H9 (cell line): ENCODE measurements around the gene SRSF11. TPM values are rescaled to one million over a fixed set of nuclear protein-coding genes. Genes with fewer than 3 reads are reported as not detected.

Experiments used
- DNase-seq: peaks from one replicate; pipeline ENCODE4 v3.0.0-alpha.2; 2017
- H2AFZ ChIP-seq: one replicate; pipeline ENCODE4 v1.6.1; 2013; ENCODE audit warnings: mild to moderate bottlenecking, low read length, control low read depth, moderate library complexity
- H2AK5ac ChIP-seq: 2 replicates; pipeline ENCODE4 v1.6.1; 2013; ENCODE audit warnings: low read length, control low read depth, mixed read lengths; ENCODE audit not compliant: insufficient read length
- H2BK120ac ChIP-seq: one replicate; pipeline ENCODE4 v1.6.1; 2013; ENCODE audit warnings: low read depth, mild to moderate bottlenecking, low read length, control low read depth, inconsistent platforms; ENCODE audit not compliant: poor library complexity, severe bottlenecking
- H2BK12ac ChIP-seq: 2 replicates; pipeline ENCODE4 v1.6.1; 2013; ENCODE audit warnings: low read length, control low read depth, mixed read lengths, low read depth; ENCODE audit not compliant: insufficient read length
- H2BK15ac ChIP-seq: 2 replicates; pipeline ENCODE4 v1.6.1; 2013; ENCODE audit warnings: low read depth, low read length, control low read depth
- H2BK20ac ChIP-seq: one replicate; pipeline ENCODE4 v1.6.1; 2013; ENCODE audit warnings: low read depth, mild to moderate bottlenecking, low read length, control low read depth, inconsistent platforms; ENCODE audit not compliant: poor library complexity, severe bottlenecking
- H2BK5ac ChIP-seq: 2 replicates; pipeline ENCODE4 v1.6.1; 2013; ENCODE audit warnings: low read length, control low read depth, mixed read lengths; ENCODE audit not compliant: insufficient read length
- H3K14ac ChIP-seq: 2 replicates; pipeline ENCODE4 v1.6.1; 2013; ENCODE audit warnings: low read length, control low read depth; ENCODE audit not compliant: insufficient read depth
- H3K18ac ChIP-seq: 2 replicates; pipeline ENCODE4 v1.6.1; 2013; ENCODE audit warnings: low read depth, mild to moderate bottlenecking, mixed read lengths, low read length, control low read depth; ENCODE audit not compliant: insufficient read length
- H3K23ac ChIP-seq: 2 replicates; pipeline ENCODE4 v1.6.1; 2013; ENCODE audit warnings: low read length, control low read depth, mixed read lengths, low read depth; ENCODE audit not compliant: insufficient read length
- H3K23me2 ChIP-seq: 2 replicates; pipeline ENCODE4 v1.6.1; 2013; ENCODE audit warnings: low read depth, mild to moderate bottlenecking, mixed read lengths, low read length, control low read depth; ENCODE audit not compliant: insufficient read length, poor library complexity, severe bottlenecking
- H3K27ac ChIP-seq: 2 replicates; pipeline ENCODE4 v1.5.1; 2013; ENCODE audit warnings: low read length, control low read depth, mixed read lengths, low read depth; ENCODE audit not compliant: insufficient read length
- H3K27me3 ChIP-seq: 2 replicates; pipeline ENCODE4 v1.6.1; 2013; ENCODE audit warnings: low read length, control low read depth, inconsistent platforms; ENCODE audit not compliant: insufficient read depth
- H3K4ac ChIP-seq: 2 replicates; pipeline ENCODE4 v1.6.1; 2013; ENCODE audit warnings: low read depth, mild to moderate bottlenecking, control low read depth, inconsistent platforms, low read length, moderate library complexity
- H3K4me1 ChIP-seq: 2 replicates; pipeline ENCODE4 v1.6.1; 2013; ENCODE audit warnings: low read length, control low read depth, inconsistent platforms; ENCODE audit not compliant: insufficient read depth
- H3K4me2 ChIP-seq: 2 replicates; pipeline ENCODE4 v1.6.1; 2013; ENCODE audit warnings: low read length, control low read depth, mixed read lengths; ENCODE audit not compliant: insufficient read length, insufficient read depth
- H3K56ac ChIP-seq: 2 replicates; pipeline ENCODE4 v1.6.1; 2013; ENCODE audit warnings: low read depth, mild to moderate bottlenecking, mixed read lengths, low read length, control low read depth; ENCODE audit not compliant: insufficient read length
- H3K79me1 ChIP-seq: 2 replicates; pipeline ENCODE4 v1.6.1; 2013; ENCODE audit warnings: low read depth, mild to moderate bottlenecking, moderate library complexity, low read length, control low read depth, inconsistent platforms; ENCODE audit not compliant: insufficient read depth, poor library complexity, severe bottlenecking
- H3K79me2 ChIP-seq: 2 replicates; pipeline ENCODE4 v1.6.1; 2013; ENCODE audit warnings: low read length, control low read depth, inconsistent platforms; ENCODE audit not compliant: insufficient read depth
- H3K9ac ChIP-seq: 2 replicates; pipeline ENCODE4 v1.6.1; 2013; ENCODE audit warnings: low read length, control low read depth, mixed read lengths; ENCODE audit not compliant: insufficient read length; ENCODE audit errors: extremely low read depth
- H3K9me3 ChIP-seq: one replicate; pipeline ENCODE4 v1.6.1; 2013; ENCODE audit warnings: low read depth, low read length, inconsistent platforms; ENCODE audit not compliant: control insufficient read depth
- H3T11ph ChIP-seq: one replicate; pipeline ENCODE4 v1.6.1; 2013; ENCODE audit warnings: mild to moderate bottlenecking, low read length, control low read depth, inconsistent platforms
- H4K20me1 ChIP-seq: one replicate; pipeline ENCODE4 v1.6.1; 2013; ENCODE audit not compliant: control insufficient read depth, insufficient read length, insufficient read depth
- H4K5ac ChIP-seq: 2 replicates; pipeline ENCODE4 v1.6.1; 2013; ENCODE audit warnings: low read depth, mild to moderate bottlenecking, mixed read lengths, low read length, control low read depth; ENCODE audit not compliant: insufficient read length
- H4K8ac ChIP-seq: replicated peaks from 2 replicates; pipeline ENCODE4 v1.6.1; 2013; ENCODE audit warnings: low read length, control low read depth, mixed read lengths, low read depth; ENCODE audit not compliant: insufficient read length
- H4K91ac ChIP-seq: 2 replicates; pipeline ENCODE4 v1.6.1; 2013; ENCODE audit warnings: low read depth, mild to moderate bottlenecking, moderate library complexity, mixed read lengths, low read length, control low read depth; ENCODE audit not compliant: insufficient read length
- H3K27ac Mint-ChIP-seq, 3 experiments: 2 replicates in 2 of 3; 3 replicates in 1 of 3; pipeline ENCODE4 v1.8.0; 2020 to 2021; ENCODE audit warnings: mixed read lengths in 3 of 3, mild to moderate bottlenecking in 1 of 3, moderate library complexity in 1 of 3
- H3K27me3 Mint-ChIP-seq: 2 replicates; pipeline ENCODE4 v1.8.0; 2021; ENCODE audit warnings: low read depth, mild to moderate bottlenecking, moderate library complexity, mixed read lengths
- H3K36me3 Mint-ChIP-seq, 3 experiments: 2 replicates in 2 of 3; 3 replicates in 1 of 3; pipeline ENCODE4 v1.8.0; 2020 to 2021; ENCODE audit warnings: low read depth in 3 of 3, mixed read lengths in 3 of 3; ENCODE audit not compliant: insufficient read depth in 1 of 3
- H3K4me1 Mint-ChIP-seq, 2 experiments: 2 replicates each; pipeline ENCODE4 v1.8.0; 2020; ENCODE audit warnings: mixed read lengths in 2 of 2
- H3K4me3 Mint-ChIP-seq, 2 experiments: 2 replicates in 1 of 2; 3 replicates in 1 of 2; pipeline ENCODE4 v1.8.0; 2020 to 2021; ENCODE audit warnings: mild to moderate bottlenecking in 2 of 2, mixed read lengths in 2 of 2, moderate library complexity in 1 of 2
- H3K9me3 Mint-ChIP-seq, 2 experiments: 2 replicates in 1 of 2; 3 replicates in 1 of 2; pipeline ENCODE4 v1.8.0; 2020; ENCODE audit warnings: mild to moderate bottlenecking in 2 of 2, mixed read lengths in 2 of 2, moderate library complexity in 1 of 2
- CTCF ChIP-seq: fragments of 200-600 bp; sonication (generic); conservative IDR thresholded peaks from 3 replicates; pipeline ENCODE4 v1.8.0; 2021; ENCODE audit warnings: antibody characterized with exemption, mild to moderate bottlenecking
- total RNA-seq: library from RNA; stranded (reverse); gene quantifications from 2 replicates; pipeline ENCODE4 v1.2.1, GENCODE V29; 2021

Gene SRSF11
- total RNA-seq, 1 experiment from 2014 or later = 214 TPM

- peaks cover 10 to 53% (median 33%) of the 10 kb centered on the region in 3 experiments for H3K36me3 Mint-ChIP-seq
- no peaks in the 10 kb centered on the region for H3K9me3 Mint-ChIP-seq
- H3K79me2 ChIP-seq = no peaks in the 10 kb centered on the region
- H3K14ac ChIP-seq = no peak overlapping the region
- H3K18ac ChIP-seq = no peak overlapping the region
- no peaks in the 10 kb centered on the region for H3K79me1 ChIP-seq
- no peak overlapping the region for H2BK20ac ChIP-seq
- H4K5ac ChIP-seq = no peak overlapping the region
- H3K27me3 ChIP-seq = no peaks in the 10 kb centered on the region
- no peak overlapping the region for H3K23ac ChIP-seq
- no peaks in the 10 kb centered on the region for H3K4me1 Mint-ChIP-seq
- no peak overlapping the region for H2BK12ac ChIP-seq
- no peak overlapping the region for H3K56ac ChIP-seq
- H3K9ac ChIP-seq = no peak overlapping the region
- H3K27me3 Mint-ChIP-seq = no peaks in the 10 kb centered on the region
- H3K4ac ChIP-seq = no peak overlapping the region
- no peak overlapping the region for H2AK5ac ChIP-seq
- no peak overlapping the region for H4K8ac ChIP-seq
- no peak overlapping the region for H2AFZ ChIP-seq
- H3K4me1 ChIP-seq = no peaks in the 10 kb centered on the region
- no peak overlapping the region for H2BK120ac ChIP-seq
- H3T11ph ChIP-seq = no peak overlapping the region
- no peak overlapping the region for H2BK5ac ChIP-seq
- no peak overlapping the region for H3K4me2 ChIP-seq
- no peak overlapping the region for H3K27ac ChIP-seq
- no peak for TF ChIP-seq CTCF
- H3K27ac Mint-ChIP-seq = 0 out of 7 replicates have a peak overlapping the region, but pooled peaks of 1 of the 3 experiments have one; percentile 6
- no peak overlapping the region for H3K4me3 Mint-ChIP-seq
- no peak overlapping the region for H2BK15ac ChIP-seq
- H4K91ac ChIP-seq = no peak overlapping the region
- DNase-seq = no peak
- H4K20me1 ChIP-seq = no peaks in the 10 kb centered on the region
- H3K9me3 ChIP-seq = no peaks in the 10 kb centered on the region
- H3K23me2 ChIP-seq = no peaks in the 10 kb centered on the region
Observed at GRCh38 chr1:70293186-70293843, 72.1 kb downstream of the SRSF11 start.
